SK-N-SH (cell line): ENCODE data around the gene MIGA2.
"Not testable (repeated sequence)": the region's sequence is repeated elsewhere in the genome, so short reads cannot be mapped to it uniquely, and the experiment has no call there.

Experiments
- CTCF ChIP-seq: fragments of 200-600 bp; sonication (generic); IDR thresholded peaks from 2 replicates; pipeline ENCODE4 v1.6.1; 2017; ENCODE audit warnings: antibody characterized with exemption, mild to moderate bottlenecking, moderate library complexity
- YY1 ChIP-seq: IDR thresholded peaks from 2 replicates; pipeline ENCODE4 v1.4.0; 2012; ENCODE audit warnings: low read depth, mild to moderate bottlenecking

- TF ChIP-seq CTCF, YY1: not testable (repeated sequence)
These were observed 588 bp upstream of the MIGA2 start for GRCh38 chr9:129035838-129036237.
